Measurements from ENCODE around the gene OSBPL8.

DNA sequence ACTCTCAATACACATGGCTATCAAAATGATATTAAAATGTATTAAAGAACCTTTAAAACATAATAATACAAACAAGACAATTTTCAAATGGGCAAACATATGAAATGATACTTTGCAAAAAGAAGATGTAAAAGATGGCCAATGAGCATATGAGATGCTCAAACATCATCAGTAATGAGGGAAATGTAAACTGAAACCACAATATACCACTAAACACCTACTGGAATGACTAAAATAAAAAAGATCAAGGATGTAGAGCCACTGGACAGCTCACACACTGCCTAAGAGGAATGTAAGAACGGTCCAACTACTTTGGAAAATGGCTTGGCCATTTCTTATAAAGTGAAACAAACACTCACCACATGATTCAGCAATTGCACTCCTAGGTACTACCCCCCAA lies 114.1 kb downstream of the OSBPL8 start:
- TF ChIP-seq, protein P1, sequence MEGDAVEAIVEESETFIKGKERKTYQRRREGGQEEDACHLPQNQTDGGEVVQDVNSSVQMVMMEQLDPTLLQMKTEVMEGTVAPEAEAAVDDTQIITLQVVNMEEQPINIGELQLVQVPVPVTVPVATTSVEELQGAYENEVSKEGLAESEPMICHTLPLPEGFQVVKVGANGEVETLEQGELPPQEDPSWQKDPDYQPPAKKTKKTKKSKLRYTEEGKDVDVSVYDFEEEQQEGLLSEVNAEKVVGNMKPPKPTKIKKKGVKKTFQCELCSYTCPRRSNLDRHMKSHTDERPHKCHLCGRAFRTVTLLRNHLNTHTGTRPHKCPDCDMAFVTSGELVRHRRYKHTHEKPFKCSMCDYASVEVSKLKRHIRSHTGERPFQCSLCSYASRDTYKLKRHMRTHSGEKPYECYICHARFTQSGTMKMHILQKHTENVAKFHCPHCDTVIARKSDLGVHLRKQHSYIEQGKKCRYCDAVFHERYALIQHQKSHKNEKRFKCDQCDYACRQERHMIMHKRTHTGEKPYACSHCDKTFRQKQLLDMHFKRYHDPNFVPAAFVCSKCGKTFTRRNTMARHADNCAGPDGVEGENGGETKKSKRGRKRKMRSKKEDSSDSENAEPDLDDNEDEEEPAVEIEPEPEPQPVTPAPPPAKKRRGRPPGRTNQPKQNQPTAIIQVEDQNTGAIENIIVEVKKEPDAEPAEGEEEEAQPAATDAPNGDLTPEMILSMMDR (conservative IDR thresholded peaks at IDR 0.05; ENCODE audit: low read length), result no peak
- TF ChIP-seq EZH2phosphoT487 (IDR thresholded peaks at IDR 0.05; ENCODE audit: borderline replicate concordance, low read depth, low read length), result no peak
